Heart left ventricle (tissue), 13 donors: ENCODE results near the gene PSMB10.

Experiments
- POLR2A ChIP-seq, 2 donors: fragments of 450-650 bp; IDR thresholded peaks; one replicate each; pipeline ENCODE4 v1.6.1; 2017; ENCODE audit warnings: antibody characterized with exemption in 2 of 2, mild to moderate bottlenecking in 2 of 2, moderate library complexity in 2 of 2
- TF ChIP-seq, protein P1 (sequence below), 12 donors: fragments of 200-600 bp; sonication (generic) in 4 of 12; IDR thresholded peaks; one replicate each; pipeline versions ENCODE4 v1.5.0 to v1.8.0; 2018 to 2022; ENCODE audit warnings: antibody characterized with exemption in 12 of 12, mild to moderate bottlenecking in 5 of 12
- donor health status: ischemic (EF 13 %, LVEDD 7.1; RV severe dilation, severe dysfunction).
- donor health status: DM: no; HTN: yes; CAD: no.
- donor health status: DM: no; HTN: no; CAD: no.
- donor health status: ischemic (EF 25% LVEDD 6.9; RV normal size, moderate dysfunction).
- donor health status: ischemic (EF 25% LVEDD 5.7; RV mildly dilated, moderate dysfunction).
- donor health status: ischemic (EF 35%, LVEDD 5.7; RV mildly dilated, moderate dysfunction).
- donor health status: nonischemic (EF 11% LVEDD 7.7; RV severe dilation, severe dysfunction).
- donor health status: DM: yes; HTN: yes; CAD: no.
- donor health status: PGD.
- donor health status: ischemic (EF 29% LVEDD 5.4; RV normal size, mild dysfunction).
- donor health status: nonischemic (EF 23%, LVEDD 6.1; RV moderate dilation, normal function).

DNA sequence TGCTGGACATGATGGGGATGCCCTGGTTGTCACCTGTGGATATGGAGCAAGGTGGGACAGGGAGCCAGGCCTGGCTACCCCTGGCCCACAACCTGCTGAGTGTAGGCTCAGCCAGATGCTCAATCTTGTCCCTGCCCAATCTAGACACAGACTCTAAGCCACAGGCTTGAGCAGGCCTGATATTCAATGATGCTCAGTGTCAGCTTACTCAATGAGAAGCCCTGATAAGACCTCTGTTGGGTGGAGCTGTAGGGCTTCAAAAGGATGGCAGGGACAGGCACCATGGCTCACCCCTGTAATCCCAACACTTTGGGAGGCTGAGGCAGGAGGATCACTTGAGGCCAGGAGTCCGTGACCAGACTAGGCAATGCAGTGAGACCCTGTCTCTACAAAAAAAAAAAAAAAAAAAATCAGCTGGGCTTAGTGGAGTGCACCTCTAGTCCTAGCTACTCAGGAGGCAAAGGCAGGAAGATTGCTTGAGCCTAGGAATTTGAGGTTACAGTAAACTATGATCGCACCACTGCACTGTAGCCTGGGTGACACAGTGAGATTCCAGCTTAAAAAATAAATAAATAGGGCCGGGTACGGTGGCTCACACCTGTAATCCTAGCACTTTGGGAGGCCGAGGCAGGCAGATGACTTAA is 3.9 kb upstream of the PSMB10 start:
- TF ChIP-seq, protein P1, sequence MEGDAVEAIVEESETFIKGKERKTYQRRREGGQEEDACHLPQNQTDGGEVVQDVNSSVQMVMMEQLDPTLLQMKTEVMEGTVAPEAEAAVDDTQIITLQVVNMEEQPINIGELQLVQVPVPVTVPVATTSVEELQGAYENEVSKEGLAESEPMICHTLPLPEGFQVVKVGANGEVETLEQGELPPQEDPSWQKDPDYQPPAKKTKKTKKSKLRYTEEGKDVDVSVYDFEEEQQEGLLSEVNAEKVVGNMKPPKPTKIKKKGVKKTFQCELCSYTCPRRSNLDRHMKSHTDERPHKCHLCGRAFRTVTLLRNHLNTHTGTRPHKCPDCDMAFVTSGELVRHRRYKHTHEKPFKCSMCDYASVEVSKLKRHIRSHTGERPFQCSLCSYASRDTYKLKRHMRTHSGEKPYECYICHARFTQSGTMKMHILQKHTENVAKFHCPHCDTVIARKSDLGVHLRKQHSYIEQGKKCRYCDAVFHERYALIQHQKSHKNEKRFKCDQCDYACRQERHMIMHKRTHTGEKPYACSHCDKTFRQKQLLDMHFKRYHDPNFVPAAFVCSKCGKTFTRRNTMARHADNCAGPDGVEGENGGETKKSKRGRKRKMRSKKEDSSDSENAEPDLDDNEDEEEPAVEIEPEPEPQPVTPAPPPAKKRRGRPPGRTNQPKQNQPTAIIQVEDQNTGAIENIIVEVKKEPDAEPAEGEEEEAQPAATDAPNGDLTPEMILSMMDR (IDR thresholded peaks at IDR 0.05) = no peak
- TF ChIP-seq POLR2A (IDR thresholded peaks at IDR 0.05) = no peak
